ENCODE data around the gene TBL1X. TPM values are rescaled to one million over a fixed set of nuclear protein-coding genes. Genes with fewer than 3 reads are reported as not detected.
"Not testable (repeated sequence)": the region's sequence is repeated elsewhere in the genome, so short reads cannot be mapped to it uniquely, and the experiment has no call there.

TBL1X gene
- total RNA-seq, 8 experiments from 2014 or later = 5.5 to 19.4 (median 9.0) TPM

DNA sequence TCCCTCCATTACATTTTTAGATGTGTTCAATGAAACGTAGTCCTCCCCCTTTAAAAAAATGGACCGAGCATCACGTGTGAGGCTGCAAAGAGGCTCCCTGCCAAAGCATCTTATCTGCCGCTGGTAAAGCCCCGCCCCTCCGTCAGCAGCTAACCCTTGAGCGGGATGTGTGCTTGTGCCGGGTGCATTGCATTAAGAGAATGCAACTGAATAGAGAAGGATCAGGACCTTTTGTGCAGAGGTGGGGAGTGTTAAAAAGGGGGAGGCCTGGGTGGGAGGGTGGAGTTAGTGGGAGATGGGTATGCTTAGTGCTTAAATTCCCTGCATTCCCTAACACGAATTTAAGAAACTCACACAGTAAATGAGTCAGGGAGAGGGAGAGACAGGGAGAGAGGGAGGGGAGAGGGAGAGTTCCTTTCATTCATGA is 66.0 kb downstream of the TBL1X start:
- 3% methylated on average over 8 of the region's 9 CpGs; no CpG with 5 or more reads in 9 of the 10 experiments for WGBS, 10 experiments
- H3K27ac ChIP-seq = no peak overlapping the region
- ATAC-seq (replicated peaks in 6 of 8) = peak; percentile 71 to 96 (median 90)
- H3K4me3 ChIP-seq = peak overlapping the region; percentile 17 to 30 (median 22)
- H3K4me1 ChIP-seq (replicated peaks in 1 of 2) = peaks cover 38 to 45% of the 10 kb centered on the region in 2 donors
- in situ Hi-C loops (cut with MboI; ENCODE audit: low pct_unique_long_range_greater_than_20kb in 2 of 9, low sequenced_read_pairs in 9 of 9, unreplicated experiment in 9 of 9) = no loop called here

- Histone ChIP-seq H3K4me1 (replicated peaks in 1 of 2) (peaks cover 25 to 37% of the 10 kb centered on the region in 2 donors), H3K4me3 (no peak overlapping the region), H3K27ac (no peak overlapping the region)
- in situ Hi-C loops (cut with MboI; ENCODE audit: low pct_unique_long_range_greater_than_20kb in 2 of 9, low sequenced_read_pairs in 9 of 9, unreplicated experiment in 9 of 9) = no loop called here
- ATAC-seq (replicated peaks in 6 of 8) = peak in 3 of 8 experiments; percentile 55 to 71 (median 62)
- 86% methylated on average over 9 of the region's 12 CpGs; no CpG with 5 or more reads in 9 of the 10 experiments for WGBS, 10 experiments
Observed at GRCh38 chrX:9532349-9532748, 67.5 kb downstream of the TBL1X start.

- Histone ChIP-seq H3K4me3 (no peak overlapping the region), H3K4me1 (replicated peaks in 1 of 2) (peaks cover 26 to 37% of the 10 kb centered on the region in 2 donors), H3K27ac (peak overlapping the region in 1 of 2 donors; percentile 61)
- in situ Hi-C loops (cut with MboI; ENCODE audit: low pct_unique_long_range_greater_than_20kb in 2 of 9, low sequenced_read_pairs in 9 of 9, unreplicated experiment in 9 of 9) = no loop called here
- ATAC-seq (replicated peaks in 6 of 8) = no peak
- WGBS, 10 experiments = 61 to 100% (median 100%) methylated on average over 1 to 4 of the region's 8 CpGs; no CpG with 5 or more reads in 7 of the 10 experiments
Observed at GRCh38 chrX:9533611-9534010, 68.8 kb downstream of the TBL1X start.

- WGBS, 10 experiments = 0 to 23% (median 3%) methylated on average over 1 to 3 of the region's 3 CpGs; no CpG with 5 or more reads in 6 of the 10 experiments
- H3K4me1 ChIP-seq (replicated peaks in 1 of 2) = peaks cover 27 to 37% of the 10 kb centered on the region in 2 donors
- in situ Hi-C loops (cut with MboI; ENCODE audit: low pct_unique_long_range_greater_than_20kb in 2 of 9, low sequenced_read_pairs in 9 of 9, unreplicated experiment in 9 of 9) = no loop called here
- peak in 5 of 8 experiments; percentile 45 to 68 (median 53) for ATAC-seq (replicated peaks in 6 of 8)
- no peak overlapping the region for H3K27ac ChIP-seq
- no peak overlapping the region for H3K4me3 ChIP-seq
Observed at GRCh38 chrX:9534686-9535085, 69.8 kb downstream of the TBL1X start.

- H3K4me3 ChIP-seq = no peak overlapping the region
- WGBS, 10 experiments = 18 to 70% (median 34%) methylated on average over 2 to 3 of the region's 4 CpGs; no CpG with 5 or more reads in 6 of the 10 experiments
- H3K4me1 ChIP-seq (replicated peaks in 1 of 2) = peaks cover 27 to 35% of the 10 kb centered on the region in 2 donors
- in situ Hi-C loops (cut with MboI; ENCODE audit: low pct_unique_long_range_greater_than_20kb in 2 of 9, low sequenced_read_pairs in 9 of 9, unreplicated experiment in 9 of 9) = no loop called here
- H3K27ac ChIP-seq = peak overlapping the region in 1 of 2 donors; percentile 49
- no peak for ATAC-seq (replicated peaks in 6 of 8)
Observed at GRCh38 chrX:9535101-9535500, 70.2 kb downstream of the TBL1X start.

GRCh38 chrX:9536156-9536555 is 71.3 kb downstream of the TBL1X start:
- WGBS, 10 experiments = 43 to 100% (median 86%) methylated on average over 1 to 6 of the region's 10 CpGs; no CpG with 5 or more reads in 6 of the 10 experiments
- peaks cover 27 to 30% of the 10 kb centered on the region in 2 donors for H3K4me1 ChIP-seq (replicated peaks in 1 of 2)
- ATAC-seq (replicated peaks in 6 of 8); H3K27ac ChIP-seq; in situ Hi-C loops (cut with MboI; ENCODE audit: low pct_unique_long_range_greater_than_20kb in 2 of 9, low sequenced_read_pairs in 9 of 9, unreplicated experiment in 9 of 9); H3K4me3 ChIP-seq: not testable (repeated sequence)

- in situ Hi-C loops (cut with MboI; ENCODE audit: low pct_unique_long_range_greater_than_20kb in 2 of 9, low sequenced_read_pairs in 9 of 9, unreplicated experiment in 9 of 9) = no loop called here
- 42 to 100% (median 100%) methylated on average over 1 to 3 of the region's 8 CpGs; no CpG with 5 or more reads in 6 of the 10 experiments for WGBS, 10 experiments
- no peak for ATAC-seq (replicated peaks in 6 of 8)
- Histone ChIP-seq H3K27ac (no peak overlapping the region), H3K4me3 (no peak overlapping the region), H3K4me1 (replicated peaks in 1 of 2) (peaks cover 28 to 34% of the 10 kb centered on the region in 2 donors)
Observed at GRCh38 chrX:9537781-9538180, 72.9 kb downstream of the TBL1X start.

GRCh38 chrX:9538544-9539045 is 73.7 kb downstream of the TBL1X start:
- WGBS, 10 experiments = 65 to 100% (median 91%) methylated on average over 1 to 5 of the region's 10 CpGs; no CpG with 5 or more reads in 6 of the 10 experiments
- Histone ChIP-seq H3K27ac (no peak overlapping the region), H3K4me1 (replicated peaks in 1 of 2) (peaks cover 22 to 27% of the 10 kb centered on the region in 2 donors), H3K4me3 (no peak overlapping the region)
- ATAC-seq (replicated peaks in 6 of 8) = peak in 2 of 8 experiments; percentile 34 to 64
- in situ Hi-C loops (cut with MboI; ENCODE audit: low pct_unique_long_range_greater_than_20kb in 2 of 9, low sequenced_read_pairs in 9 of 9, unreplicated experiment in 9 of 9) = no loop called here

DNA sequence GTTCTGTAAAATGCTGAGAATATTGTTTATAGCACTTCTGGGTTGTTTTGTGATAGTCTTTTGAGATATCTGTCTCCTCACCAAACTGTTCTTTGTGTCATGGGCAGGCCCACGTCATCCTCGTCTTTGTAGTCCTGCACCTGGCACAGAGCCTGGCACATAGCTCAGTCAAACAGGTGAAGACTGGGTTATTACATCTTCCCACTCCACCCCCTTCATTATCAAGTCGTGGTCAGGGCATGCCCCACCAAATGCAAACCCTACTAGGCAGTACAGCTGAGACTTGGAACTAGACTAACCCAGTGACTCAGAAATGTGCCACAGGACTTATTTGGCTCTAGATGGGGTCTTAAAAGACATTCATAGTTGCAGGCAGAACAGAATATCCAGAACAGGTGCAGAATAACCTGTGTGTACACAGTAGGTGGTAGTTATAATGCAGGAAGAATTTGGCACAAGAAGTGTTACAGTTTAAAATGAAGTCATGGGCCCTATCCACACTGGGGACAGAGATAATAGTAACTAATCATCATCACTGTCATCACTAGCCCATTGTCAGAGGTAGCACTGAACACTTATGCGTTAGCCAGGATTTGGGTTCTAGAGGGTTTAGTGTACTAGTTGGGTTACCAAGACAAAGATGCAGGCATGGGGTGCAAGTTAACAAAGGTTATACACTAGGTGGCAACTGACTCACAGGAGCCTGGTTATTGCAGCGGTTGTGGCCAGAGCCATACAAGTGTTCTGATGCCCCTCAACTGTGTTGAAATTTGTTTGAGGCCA is 74.9 kb downstream of the TBL1X start:
- peaks cover 12 to 16% of the 10 kb centered on the region in 2 donors for H3K4me1 ChIP-seq (replicated peaks in 1 of 2)
- no peak for ATAC-seq (replicated peaks in 6 of 8)
- H3K27ac ChIP-seq = no peak overlapping the region
- no peak overlapping the region for H3K4me3 ChIP-seq
- in situ Hi-C loops (cut with MboI; ENCODE audit: low pct_unique_long_range_greater_than_20kb in 2 of 9, low sequenced_read_pairs in 9 of 9, unreplicated experiment in 9 of 9) = no loop called here
- WGBS, 10 experiments = 58 to 100% (median 89%) methylated on average over 1 to 5 of the region's 5 CpGs; no CpG with 5 or more reads in 6 of the 10 experiments

GRCh38 chrX:9542106-9542760 is 77.4 kb downstream of the TBL1X start:
- ATAC-seq (replicated peaks in 6 of 8) = peak in 4 of 8 experiments; percentile 22 to 47 (median 33)
- H3K4me1 ChIP-seq (replicated peaks in 1 of 2) = peaks cover 0 to 10% of the 10 kb centered on the region in 2 donors
- in situ Hi-C loops (cut with MboI; ENCODE audit: low pct_unique_long_range_greater_than_20kb in 2 of 9, low sequenced_read_pairs in 9 of 9, unreplicated experiment in 9 of 9) = no loop called here
- WGBS, 10 experiments = 46 to 100% (median 80%) methylated on average over 1 to 13 of the region's 13 CpGs; no CpG with 5 or more reads in 5 of the 10 experiments
- H3K4me3 ChIP-seq = no peak overlapping the region
- H3K27ac ChIP-seq = no peak overlapping the region

DNA sequence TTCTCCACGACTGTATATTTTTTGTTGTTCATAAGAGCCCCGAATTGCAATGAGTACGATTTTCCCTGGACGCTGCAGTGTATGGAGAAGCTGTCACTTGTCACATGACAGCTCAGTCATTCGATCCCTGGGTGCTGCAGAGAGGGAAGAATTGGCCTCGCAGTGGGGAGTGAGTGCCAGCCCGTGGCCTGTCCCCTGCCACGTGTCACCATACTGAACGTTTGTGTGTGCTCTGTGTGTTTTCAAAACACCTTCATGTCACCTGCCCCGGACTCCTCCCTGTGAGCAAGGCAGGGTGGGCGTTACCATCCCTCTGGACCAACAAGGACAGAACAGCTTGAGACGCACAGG is 77.9 kb downstream of the TBL1X start:
- Histone ChIP-seq H3K4me3 (no peak overlapping the region), H3K27ac (no peak overlapping the region), H3K4me1 (replicated peaks in 1 of 2) (peaks cover 0 to 10% of the 10 kb centered on the region in 2 donors)
- in situ Hi-C loops (cut with MboI; ENCODE audit: low pct_unique_long_range_greater_than_20kb in 2 of 9, low sequenced_read_pairs in 9 of 9, unreplicated experiment in 9 of 9) = no loop called here
- peak in 5 of 8 experiments; percentile 24 to 79 (median 72) for ATAC-seq (replicated peaks in 6 of 8)
- WGBS, 10 experiments = 30 to 63% methylated on average over 2 to 8 of the region's 12 CpGs; no CpG with 5 or more reads in 8 of the 10 experiments

DNA sequence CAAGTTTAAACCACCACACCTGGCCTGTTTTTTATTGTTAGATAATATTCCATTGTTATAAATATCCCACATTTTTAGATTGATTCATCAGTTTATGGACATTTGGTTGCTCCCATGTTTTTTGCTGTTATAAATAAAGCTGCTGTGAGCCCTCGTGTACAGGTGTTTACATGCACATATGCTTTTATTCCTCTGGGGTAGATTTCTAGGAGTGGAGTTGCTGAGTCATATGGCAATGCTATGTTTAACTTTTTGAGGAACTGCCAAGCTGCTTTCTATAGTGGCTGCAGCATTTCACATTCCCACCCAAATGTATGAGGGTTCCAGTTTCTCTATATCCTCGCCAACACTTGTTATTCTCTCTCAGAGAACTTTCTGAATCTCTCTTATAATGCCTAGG is 90.5 kb downstream of the TBL1X start:
- H3K4me1 ChIP-seq (replicated peaks in 1 of 2) = no peaks in the 10 kb centered on the region
- 10 to 95% methylated on average over 2 of the region's 2 CpGs; no CpG with 5 or more reads in 8 of the 10 experiments for WGBS, 10 experiments
- no peak overlapping the region for H3K4me3 ChIP-seq
- no peak for ATAC-seq (replicated peaks in 6 of 8)
- no peak overlapping the region for H3K27ac ChIP-seq
- in situ Hi-C loops (cut with MboI; ENCODE audit: low pct_unique_long_range_greater_than_20kb in 2 of 9, low sequenced_read_pairs in 9 of 9, unreplicated experiment in 9 of 9) = no loop called here

GRCh38 chrX:9557091-9557490 is 92.2 kb downstream of the TBL1X start:
- 0 to 100% (median 60%) methylated on average over 1 to 8 of the region's 11 CpGs; no CpG with 5 or more reads in 1 of the 10 experiments for WGBS, 10 experiments
- no peak overlapping the region for H3K4me3 ChIP-seq
- in situ Hi-C loops (cut with MboI; ENCODE audit: low pct_unique_long_range_greater_than_20kb in 2 of 9, low sequenced_read_pairs in 9 of 9, unreplicated experiment in 9 of 9) = no loop called here
- no peaks in the 10 kb centered on the region for H3K4me1 ChIP-seq (replicated peaks in 1 of 2)
- no peak for ATAC-seq (replicated peaks in 6 of 8)
- no peak overlapping the region for H3K27ac ChIP-seq

Data from motor neuron (in vitro differentiated cells).